Measurements from ENCODE around the gene WWOX. TPM values are rescaled to one million over a fixed set of nuclear protein-coding genes. Genes with fewer than 3 reads are reported as not detected.

Gene WWOX
- total and polyA plus RNA-seq, 2 of the 8 experiments (the other 6 are each of a cell fraction or from before 2014, with no cell fraction given) = 5.4 to 16.7 TPM

GRCh38 chr16:78748220-78748929 is 648.9 kb downstream of the WWOX start (continued):
- TF ChIP-seq EP300 (IDR thresholded peaks at IDR 0.05; ENCODE audit: borderline replicate concordance in 1 of 2, low read depth in 2 of 2, low read length in 2 of 2) (no peak), SAP30 (IDR thresholded peaks at IDR 0.05; ENCODE audit: insufficient read depth, insufficient replicate concordance, low read length) (no peak), YY1 (IDR thresholded peaks at IDR 0.05; ENCODE audit: low read depth, low read length) (no peak), SIX5 (IDR thresholded peaks at IDR 0.05; ENCODE audit: low read depth, low read length) (no peak), SRF (IDR thresholded peaks at IDR 0.05; ENCODE audit: low read depth, low read length) (no peak), JUND (IDR thresholded peaks at IDR 0.05; ENCODE audit: low read length) (no peak), RBBP5 (IDR thresholded peaks at IDR 0.05; ENCODE audit: borderline replicate concordance, low read depth, low read length) (no peak), MAFK (IDR thresholded peaks at IDR 0.05; ENCODE audit: low read depth, low read length) (no peak)

All from H1 (cell line).